Loucy (cell line): ENCODE data around the gene KATNBL1.

Source experiments
- CTCF ChIP-seq: fragments of 200-600 bp; sonication (generic); conservative IDR thresholded peaks from 2 replicates; pipeline ENCODE4 v1.5.1; 2014; ENCODE audit warnings: mild to moderate bottlenecking, antibody characterized with exemption, low read length
- EZH2phosphoT487 ChIP-seq: fragments of 200-600 bp; IDR thresholded peaks from 2 replicates; pipeline ENCODE4 v1.6.1; 2018; ENCODE audit warnings: antibody characterized with exemption, mild to moderate bottlenecking, moderate library complexity, borderline replicate concordance

GRCh38 chr15:34223904-34224596 lies 14.2 kb upstream of the KATNBL1 start:
- TF ChIP-seq CTCF, result no peak
- no peak for TF ChIP-seq EZH2phosphoT487
